GM21526 (cell line): ENCODE data around the gene UBE2K.
"Not testable (repeated sequence)": the region's sequence is repeated elsewhere in the genome, so short reads cannot be mapped to it uniquely, and the experiment has no call there.

Source experiments
- ATAC-seq: cut with Tn5 transposase; IDR thresholded peaks from one replicate; pipeline ENCODE4 v1.9.1; 2021; ENCODE audit warnings: moderate library complexity; ENCODE audit not compliant: unreplicated experiment, low FRiP score

Gene UBE2K

DNA sequence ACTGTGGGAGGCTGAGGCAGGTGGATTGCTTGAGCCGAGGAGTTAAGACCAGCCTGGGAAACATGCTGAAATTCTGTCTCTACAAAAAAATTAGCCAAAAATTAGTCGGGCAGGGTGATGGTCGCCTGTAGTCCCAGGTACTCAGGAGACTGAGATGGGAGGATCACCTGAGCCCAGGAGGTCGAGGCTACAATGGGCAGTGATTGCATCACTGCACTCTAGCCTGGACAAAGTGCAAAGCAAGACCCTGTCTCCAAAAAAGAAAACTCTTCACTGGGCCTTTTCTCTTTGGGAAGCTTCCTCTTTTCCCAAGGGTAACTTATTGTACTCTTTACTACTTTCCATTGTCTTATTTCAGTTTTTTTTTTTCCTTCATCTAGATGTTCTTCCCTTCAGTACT is 88.9 kb downstream of the UBE2K start:
- no peak for ATAC-seq

DNA sequence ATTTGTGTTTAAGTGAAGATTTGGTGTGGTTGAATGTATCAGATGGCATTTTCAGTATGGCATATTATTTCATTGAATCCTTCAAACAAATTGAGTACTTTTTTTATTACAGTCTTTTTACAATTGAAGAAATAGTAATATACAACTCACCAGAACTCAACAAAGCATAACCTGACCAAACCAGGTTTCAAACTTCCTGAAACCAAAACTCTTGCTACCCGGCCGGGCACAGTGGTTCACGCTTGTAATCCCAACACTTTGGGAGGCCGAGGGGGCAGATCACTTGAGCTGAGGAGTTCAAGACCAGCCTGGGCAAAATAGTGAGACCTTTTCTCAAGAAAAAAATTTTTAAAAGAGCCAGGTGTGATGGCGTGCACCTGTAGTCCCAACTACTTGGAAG is 94.2 kb downstream of the UBE2K start:
- ATAC-seq: no peak

DNA sequence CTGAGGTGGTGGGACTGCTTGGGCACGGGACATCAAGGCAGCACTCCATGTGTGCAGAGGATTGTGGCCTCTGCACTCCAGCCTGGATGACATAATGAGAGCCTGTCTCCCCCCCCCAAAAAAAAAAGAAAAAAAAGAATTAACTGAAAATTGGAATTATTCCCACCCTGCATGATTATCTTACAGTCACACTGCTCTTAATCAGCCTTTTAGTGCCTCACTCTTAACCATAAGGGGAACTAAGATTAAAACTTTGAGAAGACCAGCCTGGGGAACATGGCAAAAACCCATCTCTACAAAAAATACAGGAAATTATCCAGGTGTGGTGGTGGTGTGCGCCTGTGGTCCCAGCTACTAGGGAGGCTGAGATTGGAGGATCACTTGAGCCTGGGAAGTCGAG is 94.6 kb downstream of the UBE2K start:
- no peak for ATAC-seq

DNA sequence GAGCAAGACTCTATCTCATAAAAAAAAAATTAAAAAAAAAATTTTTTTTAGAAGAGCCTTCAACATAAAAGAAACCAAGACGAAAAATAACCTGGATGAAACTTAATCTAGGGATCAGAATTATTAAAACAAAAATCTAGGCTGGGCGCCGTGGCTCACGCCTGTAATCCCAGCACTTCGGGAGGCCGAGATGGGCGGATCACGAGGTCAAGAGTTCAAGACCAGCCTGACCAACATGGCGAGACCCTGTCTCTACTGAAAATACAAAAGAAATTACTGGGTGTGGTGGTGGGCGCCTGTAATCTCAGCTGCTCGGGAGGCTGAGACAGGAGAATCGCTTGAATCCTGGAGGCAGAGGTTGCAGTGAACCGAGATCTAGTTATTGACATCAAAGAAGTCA is 95.0 kb downstream of the UBE2K start:
- not testable (repeated sequence) for ATAC-seq

DNA sequence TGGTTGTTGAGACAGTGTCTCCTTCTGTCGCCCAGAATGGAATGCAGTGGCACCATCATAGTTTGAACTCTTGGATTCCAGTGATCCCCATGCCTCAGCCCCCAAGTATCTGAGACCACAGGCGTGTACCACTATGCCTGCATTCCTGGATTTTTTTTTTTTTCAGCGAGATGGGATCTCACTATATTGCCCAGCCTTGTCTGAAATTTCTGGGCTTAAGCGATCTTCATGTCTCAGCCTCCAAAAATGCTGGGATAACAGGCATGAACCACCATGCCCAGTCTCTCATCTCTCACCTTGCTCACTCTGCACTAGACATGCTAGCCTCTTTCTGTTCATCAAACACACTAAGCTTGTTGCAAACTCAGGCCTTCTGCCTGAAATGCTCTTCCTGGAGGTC is 104.1 kb downstream of the UBE2K start:
- no peak for ATAC-seq

DNA sequence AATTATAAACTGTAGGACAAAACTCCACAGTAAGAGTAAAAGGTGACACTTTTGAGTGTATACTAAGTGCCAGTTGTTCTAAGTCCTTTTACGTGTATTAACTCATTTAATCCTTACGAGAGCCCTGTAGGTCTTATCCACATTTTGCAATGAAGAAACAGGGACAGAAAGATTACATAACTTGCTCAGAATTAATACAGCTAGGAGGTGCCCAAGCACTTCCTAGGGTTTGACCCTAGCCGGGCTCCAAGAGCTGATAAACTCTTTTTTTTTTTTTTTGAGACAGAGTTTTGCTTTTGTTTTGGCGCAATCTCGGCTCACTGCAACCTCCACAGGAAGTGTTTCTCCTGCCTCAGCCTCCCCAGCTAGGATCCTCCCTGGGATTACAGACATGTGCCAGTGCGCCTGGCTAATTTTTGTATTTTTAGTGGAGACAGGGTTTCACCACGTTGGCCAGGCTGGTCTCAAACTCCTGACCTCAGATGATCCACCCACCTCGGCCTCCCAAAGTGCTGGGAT is 110.4 kb downstream of the UBE2K start:
- ATAC-seq: no peak

DNA sequence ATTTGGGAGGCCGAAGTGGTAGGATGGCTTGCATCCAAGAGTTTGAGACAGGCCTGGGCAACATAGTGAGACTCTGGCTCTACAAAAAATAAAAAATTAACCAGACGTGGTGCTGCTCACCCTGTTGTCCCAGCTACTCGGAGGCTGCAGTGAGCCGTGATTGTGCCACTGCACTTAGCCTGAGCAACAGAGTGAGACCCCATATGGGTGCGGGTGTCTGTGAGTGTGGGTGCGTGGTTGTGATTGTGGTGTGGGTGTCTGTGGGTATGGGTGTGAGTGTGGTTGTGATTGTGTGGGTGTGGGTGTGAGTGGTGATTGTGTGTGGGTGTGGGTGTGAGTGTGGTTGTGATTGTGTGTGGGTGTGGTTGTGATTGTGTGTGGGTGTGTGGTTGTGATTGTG is 114.6 kb downstream of the UBE2K start:
- no peak for ATAC-seq

DNA sequence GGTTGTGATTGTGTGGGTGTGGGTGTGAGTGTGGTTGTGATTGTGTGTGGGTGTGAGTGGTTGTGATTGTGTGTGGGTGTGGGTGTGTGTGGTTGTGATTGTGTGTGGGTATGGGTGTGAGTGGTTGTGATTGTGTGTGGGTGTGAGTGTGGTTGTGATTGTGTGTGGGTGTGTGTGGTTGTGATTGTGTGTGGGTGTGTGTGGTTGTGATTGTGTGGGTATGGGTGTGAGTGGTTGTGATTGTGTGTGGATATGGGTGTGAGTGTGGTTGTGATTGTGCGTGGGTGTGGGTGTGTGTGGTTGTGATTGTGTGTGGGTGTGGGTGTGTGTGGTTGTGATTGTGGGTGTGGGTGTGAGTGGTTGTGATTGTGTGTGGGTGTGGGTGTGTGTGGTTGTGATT is 115.1 kb downstream of the UBE2K start:
- not testable (repeated sequence) for ATAC-seq

DNA sequence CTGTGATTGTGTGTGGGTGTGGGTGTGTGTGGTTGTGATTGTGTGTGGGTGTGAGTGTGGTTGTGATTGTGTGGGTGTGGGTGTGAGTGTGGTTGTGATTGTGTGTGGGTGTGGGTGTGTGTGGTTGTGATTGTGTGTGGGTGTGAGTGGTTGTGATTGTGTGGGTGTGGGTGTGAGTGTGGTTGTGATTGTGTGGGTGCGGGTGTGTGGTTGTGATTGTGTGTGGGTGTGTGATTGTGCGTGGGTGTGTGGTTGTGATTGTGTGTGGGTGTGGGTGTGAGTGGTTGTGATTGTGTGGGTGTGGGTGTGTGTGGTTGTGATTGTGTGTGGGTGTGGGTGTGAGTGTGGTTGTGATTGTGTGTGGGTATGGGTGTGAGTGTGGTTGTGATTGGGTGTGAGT is 115.8 kb downstream of the UBE2K start:
- ATAC-seq: not testable (repeated sequence)

DNA sequence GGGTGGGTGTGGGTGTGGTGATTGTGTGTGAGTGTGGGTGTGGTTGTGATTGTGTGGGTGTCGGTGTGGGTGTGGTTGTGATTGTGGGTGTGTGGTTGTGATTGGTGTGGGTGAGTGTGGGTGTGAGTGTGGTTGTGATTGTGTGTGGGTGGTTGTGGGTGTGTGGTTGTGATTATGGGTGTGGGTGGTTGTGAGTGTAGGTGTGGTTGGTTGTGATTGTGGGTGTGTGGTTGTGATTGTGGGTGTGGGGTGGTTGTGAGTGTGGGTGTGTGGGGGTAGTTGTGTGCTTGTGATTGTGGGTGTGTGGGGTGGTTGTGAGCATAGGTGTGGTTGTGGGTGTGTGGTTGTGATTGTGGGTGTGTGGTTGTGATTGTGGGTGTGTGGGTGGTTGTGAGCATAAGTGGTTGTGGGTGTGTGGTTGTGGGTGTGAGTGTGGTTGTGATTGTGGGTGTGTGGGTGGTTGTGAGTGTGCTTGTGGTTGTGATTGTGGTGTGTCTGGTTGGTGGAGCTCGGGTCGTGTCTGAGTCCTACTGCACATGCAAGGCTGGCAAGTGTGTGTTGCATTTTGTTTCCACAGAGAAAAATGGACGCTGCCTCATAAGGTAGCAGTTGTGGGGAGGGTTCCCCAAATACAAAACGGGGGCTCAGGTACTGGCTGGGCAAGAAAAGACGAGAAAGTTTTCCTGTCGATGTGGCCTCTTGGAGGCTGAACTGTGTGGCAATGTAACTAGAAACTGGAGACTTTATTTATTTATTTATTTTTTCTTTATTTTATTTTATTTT is 116.7 kb downstream of the UBE2K start:
- no peak for ATAC-seq

DNA sequence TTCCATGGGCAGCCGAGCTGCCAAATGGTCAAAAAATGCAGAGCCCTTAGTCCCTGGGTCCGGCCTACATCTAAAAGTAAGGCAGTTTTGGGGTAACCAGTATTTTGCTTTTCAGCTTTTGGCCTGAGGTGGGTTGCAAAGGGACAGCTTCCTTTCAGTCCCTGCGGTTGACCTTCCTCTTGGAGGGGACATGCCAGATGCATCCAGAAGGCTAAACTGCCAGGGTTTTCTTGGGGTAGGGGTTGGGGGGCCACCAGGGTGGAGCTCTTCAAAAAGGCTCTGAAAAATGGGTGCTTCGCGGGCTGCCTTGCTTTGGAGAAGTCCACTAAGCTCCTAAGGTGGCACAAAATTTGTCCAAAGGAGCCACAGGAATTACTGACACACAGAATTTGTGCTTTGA is 120.7 kb downstream of the UBE2K start:
- ATAC-seq: no peak

DNA sequence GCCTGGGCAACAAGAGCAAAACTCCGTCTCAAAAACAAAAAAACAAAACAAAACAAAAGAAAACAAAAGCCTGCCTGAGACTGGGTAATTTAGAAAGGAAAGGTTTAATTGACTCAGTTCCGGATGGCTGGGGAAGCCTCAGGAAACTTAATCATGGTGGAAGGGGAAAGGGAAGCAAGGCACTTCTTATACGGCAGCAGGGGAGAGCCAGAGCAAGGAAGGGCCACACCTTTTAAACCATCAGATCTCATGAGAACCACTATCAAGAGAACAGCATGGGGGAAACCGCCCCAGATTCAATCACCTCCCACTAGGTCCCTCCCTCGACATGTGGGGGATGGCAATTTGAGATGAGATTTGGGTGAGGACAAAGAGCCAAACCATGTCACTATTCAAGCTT is 122.2 kb downstream of the UBE2K start:
- no peak for ATAC-seq

DNA sequence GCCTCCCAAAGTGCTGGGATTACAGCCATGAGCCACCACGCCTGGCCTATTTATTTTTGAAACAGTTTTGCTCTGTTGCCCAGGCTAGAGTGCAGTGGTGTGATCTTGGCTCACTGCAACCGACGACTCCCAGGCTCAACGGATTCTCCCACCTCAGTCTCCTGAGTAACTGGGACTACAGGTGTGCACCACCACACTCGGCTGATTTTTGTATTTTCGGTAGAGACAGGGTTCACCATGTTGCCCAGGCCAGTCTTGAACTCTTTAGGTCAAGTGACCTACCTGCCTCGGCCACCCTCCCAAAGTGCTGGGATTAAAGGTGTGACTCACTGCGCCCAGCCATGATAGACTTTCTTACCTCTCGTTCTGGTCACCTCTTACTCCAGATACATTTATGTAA is 124.0 kb downstream of the UBE2K start:
- no peak for ATAC-seq

DNA sequence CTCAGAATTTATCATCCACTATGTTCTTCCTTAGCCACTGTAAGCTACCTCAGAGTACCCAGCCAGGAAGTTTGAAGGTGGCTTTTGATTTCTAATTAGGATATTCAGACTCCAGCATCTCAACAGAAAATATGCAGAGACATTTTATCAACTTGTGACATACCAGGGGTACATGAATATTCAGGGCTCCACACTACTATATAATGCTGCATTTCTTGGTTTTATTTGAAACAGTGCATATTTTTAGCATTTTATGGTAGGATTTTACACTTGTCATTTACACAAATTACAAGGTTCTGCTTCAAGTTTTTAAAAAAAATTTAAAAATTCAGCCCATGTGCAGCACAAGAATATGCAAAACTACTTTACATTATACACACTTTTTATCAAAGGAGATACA is 124.7 kb downstream of the UBE2K start:
- ATAC-seq: no peak

DNA sequence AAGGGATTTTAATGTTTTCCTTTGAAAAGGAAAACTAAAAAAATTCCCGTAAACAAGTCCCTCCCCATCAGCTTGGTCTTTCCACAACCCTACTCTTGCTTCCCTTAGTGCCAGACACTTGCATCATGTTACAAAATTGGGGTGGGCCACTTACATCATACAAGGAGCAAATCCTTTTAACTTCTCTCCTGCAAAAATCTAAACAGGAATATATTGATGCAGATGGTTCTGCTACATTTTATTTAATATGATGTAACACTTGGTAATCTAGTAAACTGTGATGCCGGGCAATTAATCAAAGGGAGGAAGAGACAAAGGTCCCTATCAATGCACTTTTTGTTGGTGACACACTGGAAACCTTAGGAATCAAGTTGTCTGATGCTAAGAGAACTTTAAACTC is 125.3 kb downstream of the UBE2K start:
- no peak for ATAC-seq

DNA sequence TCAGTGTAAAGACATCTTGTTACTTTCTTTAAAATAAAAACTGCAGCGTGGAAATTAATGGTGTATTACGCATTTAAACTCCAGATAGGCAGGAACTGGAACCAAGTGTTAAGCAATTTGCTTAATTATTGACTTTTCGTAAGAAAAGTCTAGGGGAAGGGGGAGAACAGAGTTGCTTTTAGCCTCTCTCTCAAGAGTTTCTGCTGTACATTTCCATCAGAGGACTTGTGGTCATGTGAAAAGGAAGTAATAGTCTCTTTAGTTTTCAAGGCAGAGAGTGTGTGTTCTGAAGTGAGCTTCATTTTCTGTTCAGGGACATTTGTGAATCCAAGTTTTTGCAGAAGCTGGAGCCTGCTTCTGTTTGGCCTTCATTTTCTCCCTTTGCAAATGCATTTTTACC is 127.2 kb downstream of the UBE2K start:
- ATAC-seq: no peak

DNA sequence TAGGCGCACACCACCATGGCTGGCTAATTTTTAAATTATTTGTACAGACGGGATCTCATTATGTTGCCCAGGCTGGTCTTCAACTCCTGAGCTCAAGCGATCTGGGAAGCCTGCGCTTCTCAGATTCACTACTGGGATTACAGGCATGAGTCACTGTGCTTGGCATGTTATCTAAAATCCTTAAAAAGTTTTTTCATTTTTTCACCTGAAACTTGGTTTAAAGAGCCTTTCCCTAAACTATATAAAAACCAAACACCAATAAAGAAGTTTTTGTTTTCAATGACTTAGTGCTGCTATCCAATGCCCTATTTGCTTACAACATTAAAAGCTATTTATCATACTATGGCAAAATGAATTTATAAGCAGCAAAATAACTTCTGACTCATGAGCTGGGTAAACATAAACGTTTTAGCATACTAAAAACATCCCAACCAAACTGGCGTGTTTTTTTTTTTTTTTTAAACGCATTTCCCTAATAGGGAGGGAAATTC is 127.8 kb downstream of the UBE2K start:
- no peak for ATAC-seq
